ENCODE data around the gene ARMH2. TPM values are rescaled to one million over a fixed set of nuclear protein-coding genes. Genes with fewer than 3 reads are reported as not detected.
A peak's percentile ranks its signal among the peaks of the same experiment; 100 is the strongest.

ARMH2 gene
- total RNA-seq, 1 donor from 2014 or later, result not detected

DNA sequence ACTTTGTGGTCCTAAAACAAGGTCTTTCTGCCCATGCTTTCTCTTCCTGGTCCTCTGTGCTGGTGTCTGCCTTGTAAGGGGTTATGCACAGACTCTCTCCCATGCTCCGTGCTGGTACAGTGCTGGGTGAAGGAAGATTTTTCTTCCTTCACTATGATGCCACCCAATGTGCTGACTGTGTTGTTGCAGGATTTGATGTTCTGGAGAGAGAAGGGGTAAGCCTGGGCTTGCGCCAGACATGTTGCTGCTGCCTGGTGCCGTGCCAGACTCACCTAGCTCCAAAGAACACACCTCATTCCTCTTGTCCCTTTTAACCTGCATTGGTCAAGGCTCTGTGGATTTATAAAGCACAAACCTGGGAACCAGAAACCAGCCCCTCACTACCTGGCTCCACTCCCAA lies 28.4 kb upstream of the ARMH2 start:
- Mint-ChIP-seq H3K36me3 (ENCODE audit: insufficient read depth) (no peaks in the 10 kb centered on the region), H3K4me1 (ENCODE audit: low read depth) (peaks cover 5% of the 10 kb centered on the region)

DNA sequence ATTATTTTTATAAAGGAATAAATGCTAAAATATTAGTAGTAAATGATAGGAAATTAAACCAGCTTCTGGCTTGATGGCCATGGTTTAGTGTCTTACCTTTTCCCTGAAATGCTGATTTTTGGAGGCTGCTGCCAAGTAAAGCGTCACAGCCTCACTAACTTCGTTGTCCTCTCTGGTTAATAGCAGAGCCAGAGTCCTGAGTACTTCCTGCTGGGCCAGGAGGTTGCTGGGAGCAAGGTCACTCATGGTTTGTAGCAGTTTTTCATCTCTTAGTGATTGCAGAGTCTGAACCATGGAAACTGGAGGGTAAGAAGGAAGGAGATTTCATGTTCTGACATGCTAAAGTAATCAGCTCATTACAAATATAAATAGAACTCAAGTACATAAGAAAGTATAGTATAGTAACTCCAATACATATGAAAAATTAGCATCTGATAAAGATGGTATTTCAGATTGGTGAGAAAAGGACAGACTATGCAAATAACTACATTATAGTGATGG lies 26.5 kb upstream of the ARMH2 start:
- TF ChIP-seq, protein P1, sequence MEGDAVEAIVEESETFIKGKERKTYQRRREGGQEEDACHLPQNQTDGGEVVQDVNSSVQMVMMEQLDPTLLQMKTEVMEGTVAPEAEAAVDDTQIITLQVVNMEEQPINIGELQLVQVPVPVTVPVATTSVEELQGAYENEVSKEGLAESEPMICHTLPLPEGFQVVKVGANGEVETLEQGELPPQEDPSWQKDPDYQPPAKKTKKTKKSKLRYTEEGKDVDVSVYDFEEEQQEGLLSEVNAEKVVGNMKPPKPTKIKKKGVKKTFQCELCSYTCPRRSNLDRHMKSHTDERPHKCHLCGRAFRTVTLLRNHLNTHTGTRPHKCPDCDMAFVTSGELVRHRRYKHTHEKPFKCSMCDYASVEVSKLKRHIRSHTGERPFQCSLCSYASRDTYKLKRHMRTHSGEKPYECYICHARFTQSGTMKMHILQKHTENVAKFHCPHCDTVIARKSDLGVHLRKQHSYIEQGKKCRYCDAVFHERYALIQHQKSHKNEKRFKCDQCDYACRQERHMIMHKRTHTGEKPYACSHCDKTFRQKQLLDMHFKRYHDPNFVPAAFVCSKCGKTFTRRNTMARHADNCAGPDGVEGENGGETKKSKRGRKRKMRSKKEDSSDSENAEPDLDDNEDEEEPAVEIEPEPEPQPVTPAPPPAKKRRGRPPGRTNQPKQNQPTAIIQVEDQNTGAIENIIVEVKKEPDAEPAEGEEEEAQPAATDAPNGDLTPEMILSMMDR (IDR thresholded peaks at IDR 0.05; ENCODE audit: unreplicated experiment), result no peak
- Mint-ChIP-seq H3K4me3 (ENCODE audit: low read depth) (no peak overlapping the region), H3K9me3 (ENCODE audit: low read depth) (no peaks in the 10 kb centered on the region), H3K4me1 (ENCODE audit: low read depth) (peaks cover 5% of the 10 kb centered on the region), H3K27me3 (no peaks in the 10 kb centered on the region), H3K27ac (no peak overlapping the region), H3K36me3 (ENCODE audit: insufficient read depth) (no peaks in the 10 kb centered on the region)
- DNase-seq (ENCODE audit: low spot score, unreplicated experiment), result no peak

More for the DNA sequence above, 28.4 kb upstream of the ARMH2 start:
- Mint-ChIP-seq H3K27ac (no peak overlapping the region), H3K4me3 (ENCODE audit: low read depth) (no peak overlapping the region), H3K9me3 (ENCODE audit: low read depth) (no peaks in the 10 kb centered on the region), H3K27me3 (no peaks in the 10 kb centered on the region)
- DNase-seq (ENCODE audit: low spot score, unreplicated experiment), result no peak
- TF ChIP-seq, protein P1 (IDR thresholded peaks at IDR 0.05; ENCODE audit: unreplicated experiment), result no peak

DNA sequence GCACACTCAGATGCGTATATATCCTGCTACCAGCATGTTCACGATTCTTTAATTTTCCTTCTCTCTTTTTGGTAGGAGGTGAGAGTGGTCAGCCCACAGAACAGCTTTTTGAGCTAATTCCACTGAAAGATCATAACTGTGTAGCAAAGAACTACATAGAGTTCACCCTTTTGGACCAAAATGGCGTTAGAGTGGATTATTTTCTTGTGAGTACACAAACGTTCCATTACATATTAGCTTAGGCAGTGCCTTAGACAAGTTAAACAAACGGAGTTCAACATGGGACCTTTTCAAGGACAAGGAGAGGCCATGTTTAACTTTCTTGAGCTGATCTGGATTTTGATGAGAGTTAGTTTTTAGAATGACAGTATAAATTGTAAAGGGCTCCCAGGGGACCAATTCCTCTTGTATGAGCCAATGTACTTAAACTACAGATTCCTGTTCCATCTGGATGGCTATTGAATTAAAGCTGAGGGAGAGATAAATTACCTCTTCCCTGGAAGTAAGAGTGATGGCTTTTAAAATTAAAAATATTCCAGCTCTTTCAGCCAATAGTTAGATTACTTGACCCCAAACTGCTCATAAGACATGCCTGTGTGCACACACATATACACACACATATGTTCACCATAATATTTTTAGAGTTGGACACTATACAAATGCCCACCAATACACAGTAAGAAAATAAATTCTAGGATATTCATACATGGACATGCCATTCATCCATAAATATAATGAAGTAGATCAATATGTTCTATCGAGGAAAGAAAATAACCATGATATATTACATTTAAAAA lies 25.6 kb upstream of the ARMH2 start:
- TF ChIP-seq, protein P1 (IDR thresholded peaks at IDR 0.05; ENCODE audit: unreplicated experiment), result no peak
- Mint-ChIP-seq H3K36me3 (ENCODE audit: insufficient read depth) (no peaks in the 10 kb centered on the region), H3K27ac (peak overlapping the region; percentile 67), H3K9me3 (ENCODE audit: low read depth) (no peaks in the 10 kb centered on the region), H3K4me3 (ENCODE audit: low read depth) (no peak overlapping the region), H3K4me1 (ENCODE audit: low read depth) (peaks cover 5% of the 10 kb centered on the region), H3K27me3 (no peaks in the 10 kb centered on the region)
- DNase-seq (ENCODE audit: low spot score, unreplicated experiment), result no peak

DNA sequence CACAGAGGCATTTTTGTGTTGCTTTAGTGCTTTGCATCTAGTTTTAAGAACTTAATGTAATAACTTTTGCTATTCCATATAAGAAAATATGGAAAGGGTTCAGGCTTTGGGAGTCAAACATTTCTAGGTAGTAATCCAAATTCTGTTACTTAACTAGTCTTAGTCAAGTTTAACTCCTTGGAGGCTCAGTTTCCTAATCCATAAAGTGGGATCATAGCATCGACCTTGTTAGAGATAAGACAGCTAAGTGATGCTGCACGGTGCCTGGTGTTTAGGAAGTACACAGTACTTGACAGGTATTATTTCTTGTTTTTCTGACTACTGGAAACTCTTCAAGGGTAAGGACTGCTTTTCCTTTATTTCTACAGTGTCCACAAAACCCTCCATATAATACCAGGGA lies 24.5 kb upstream of the ARMH2 start:
- H3K4me1 Mint-ChIP-seq (ENCODE audit: low read depth), result peaks cover 9% of the 10 kb centered on the region
- no peaks in the 10 kb centered on the region for H3K9me3 Mint-ChIP-seq (ENCODE audit: low read depth)
- H3K27ac Mint-ChIP-seq, result no peak overlapping the region
- no peaks in the 10 kb centered on the region for H3K36me3 Mint-ChIP-seq (ENCODE audit: insufficient read depth)
- DNase-seq (ENCODE audit: low spot score, unreplicated experiment), result no peak
- TF ChIP-seq, protein P1 (IDR thresholded peaks at IDR 0.05; ENCODE audit: unreplicated experiment), result no peak
- H3K27me3 Mint-ChIP-seq, result no peaks in the 10 kb centered on the region
- H3K4me3 Mint-ChIP-seq (ENCODE audit: low read depth), result no peak overlapping the region

DNA sequence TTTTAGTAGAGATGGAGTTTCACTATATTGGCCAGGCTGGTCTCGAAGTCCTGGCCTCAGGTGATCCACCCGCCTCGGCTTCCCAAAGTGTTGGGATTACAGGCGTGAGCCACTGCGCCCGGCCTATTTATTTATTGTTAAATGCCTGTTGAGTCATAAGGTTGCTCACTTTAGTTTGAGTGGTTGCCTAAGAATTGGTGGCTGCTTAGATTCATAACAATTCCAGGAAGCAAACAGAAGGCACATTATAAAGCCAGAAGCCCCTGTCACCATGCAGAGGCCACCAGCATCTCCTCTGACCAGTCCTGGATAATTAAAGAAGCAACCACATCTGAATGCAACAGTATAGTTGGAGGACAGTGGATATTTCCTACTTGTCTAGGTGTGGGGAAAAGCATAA lies 24.0 kb upstream of the ARMH2 start:
- Mint-ChIP-seq H3K27me3 (no peaks in the 10 kb centered on the region), H3K36me3 (ENCODE audit: insufficient read depth) (no peaks in the 10 kb centered on the region), H3K9me3 (ENCODE audit: low read depth) (no peaks in the 10 kb centered on the region), H3K4me1 (ENCODE audit: low read depth) (peaks cover 12% of the 10 kb centered on the region), H3K4me3 (ENCODE audit: low read depth) (no peak overlapping the region), H3K27ac (no peak overlapping the region)
- DNase-seq (ENCODE audit: low spot score, unreplicated experiment), result no peak
- TF ChIP-seq, protein P1 (IDR thresholded peaks at IDR 0.05; ENCODE audit: unreplicated experiment), result no peak

Data from progenitor cell of endocrine pancreas (in vitro differentiated cells).